COLO668 (cell line): Measurements from ENCODE around the gene IRX4.
"Not testable (repeated sequence)": the region's sequence is repeated elsewhere in the genome, so short reads cannot be mapped to it uniquely, and the experiment has no call there.

Experiments used
- DNase-seq: peaks from one replicate; lab custom pipeline; 2025; ENCODE audit not compliant: unreplicated experiment; lab: John Stamatoyannopoulos, UW

Gene IRX4

GRCh38 chr5:1860949-1861348 lies 21.8 kb downstream of the IRX4 start:
- DNase-seq: no peak

- no peak for DNase-seq
Measured at GRCh38 chr5:1860021-1860610, 22.6 kb downstream of the IRX4 start.

DNA sequence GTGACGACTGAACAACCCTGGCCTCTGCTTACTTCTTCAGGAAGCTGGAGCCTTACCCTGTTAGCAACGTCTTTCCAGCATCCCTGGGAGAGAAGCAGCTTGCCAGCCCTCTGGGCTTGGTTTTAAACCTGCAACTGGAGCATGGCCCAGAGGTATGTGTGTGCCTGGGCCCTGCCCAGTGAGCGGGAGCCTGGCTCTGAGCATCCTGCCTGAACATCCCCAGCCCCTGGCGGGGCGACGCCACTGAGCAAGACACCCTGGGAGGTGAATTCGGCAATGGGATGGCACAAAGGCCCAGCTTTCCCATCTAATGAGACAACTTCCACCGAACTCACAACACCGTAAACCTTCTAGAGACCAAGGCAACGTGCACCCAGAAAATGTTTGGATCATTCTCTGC lies 23.6 kb downstream of the IRX4 start:
- no peak for DNase-seq

- DNase-seq: no peak
Measured at GRCh38 chr5:1858436-1858835, 24.3 kb downstream of the IRX4 start.

GRCh38 chr5:1857256-1857600 lies 25.5 kb downstream of the IRX4 start:
- no peak for DNase-seq

DNA sequence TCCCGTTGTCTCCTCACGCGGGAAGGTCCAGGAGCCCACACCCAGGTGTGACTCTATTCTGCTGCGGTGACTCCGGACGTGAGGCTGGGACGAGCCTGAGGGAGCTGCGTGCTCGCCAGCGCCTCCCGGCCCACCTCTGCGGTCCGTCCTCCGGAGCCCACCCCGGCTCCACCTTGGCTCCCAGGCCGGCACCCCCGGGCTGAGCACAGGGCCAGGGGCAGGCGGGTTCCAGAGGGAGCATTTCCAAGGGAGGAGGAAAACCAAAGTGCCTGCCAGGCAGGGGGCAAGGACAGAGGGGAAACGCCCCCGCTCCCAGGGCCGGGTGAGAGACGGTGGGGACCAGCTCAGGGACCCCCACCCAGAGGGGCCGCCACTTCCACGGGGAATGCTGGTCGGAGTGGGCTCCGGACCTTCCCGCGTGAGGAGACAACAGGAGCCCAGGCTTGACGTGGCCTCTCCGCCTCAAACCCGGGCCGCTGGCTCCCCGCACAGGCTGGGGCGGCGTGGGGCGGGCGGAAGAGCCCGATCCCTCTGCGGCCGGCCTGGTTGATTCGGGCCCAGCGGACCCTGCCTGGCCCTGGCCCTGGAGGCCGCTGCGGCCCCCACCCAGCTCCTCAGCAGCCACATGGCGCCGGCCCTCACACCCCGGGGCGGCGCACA lies 26.0 kb downstream of the IRX4 start:
- DNase-seq: no peak

DNA sequence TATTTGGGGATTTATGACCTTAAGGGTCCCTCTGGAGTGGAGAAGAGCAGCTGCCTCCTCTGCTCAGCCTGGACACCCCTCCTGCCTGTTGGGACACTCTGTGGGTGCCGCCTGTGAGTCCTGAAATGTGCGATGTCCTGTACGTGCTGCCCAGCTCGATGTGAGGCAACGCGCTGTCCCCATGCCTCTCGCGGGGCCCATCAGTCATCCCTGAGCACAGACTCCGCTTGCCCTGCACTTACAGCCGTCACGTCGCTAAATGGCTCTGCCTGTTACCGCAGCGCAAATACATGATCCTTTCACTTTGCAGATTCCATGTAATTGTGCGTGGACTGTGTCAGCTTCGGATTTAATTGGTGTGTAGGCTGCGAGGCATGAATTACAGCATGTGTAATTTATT lies 27.1 kb downstream of the IRX4 start:
- DNase-seq: no peak

- no peak for DNase-seq
Measured at GRCh38 chr5:1855075-1855474, 27.6 kb downstream of the IRX4 start.

DNA sequence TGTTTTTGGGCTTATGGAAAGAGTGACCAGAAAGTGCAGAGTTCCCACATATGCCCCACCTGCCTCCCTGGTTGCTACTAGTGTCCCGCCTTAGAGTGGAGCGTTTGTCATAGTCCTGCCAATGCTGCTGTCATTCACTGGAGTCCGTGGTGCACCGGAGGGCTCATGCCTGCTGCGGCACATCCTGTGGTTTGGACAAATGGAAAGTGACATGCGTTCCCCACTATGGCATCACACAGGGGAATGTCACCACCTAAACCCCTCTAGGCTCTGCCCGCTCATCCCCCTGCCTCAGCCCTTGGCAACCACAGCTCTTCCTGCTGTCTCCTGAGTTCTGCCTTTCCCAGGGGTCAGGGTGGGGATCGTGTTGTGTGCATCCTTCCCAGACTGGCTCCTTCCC lies 29.2 kb downstream of the IRX4 start:
- no peak for DNase-seq

DNA sequence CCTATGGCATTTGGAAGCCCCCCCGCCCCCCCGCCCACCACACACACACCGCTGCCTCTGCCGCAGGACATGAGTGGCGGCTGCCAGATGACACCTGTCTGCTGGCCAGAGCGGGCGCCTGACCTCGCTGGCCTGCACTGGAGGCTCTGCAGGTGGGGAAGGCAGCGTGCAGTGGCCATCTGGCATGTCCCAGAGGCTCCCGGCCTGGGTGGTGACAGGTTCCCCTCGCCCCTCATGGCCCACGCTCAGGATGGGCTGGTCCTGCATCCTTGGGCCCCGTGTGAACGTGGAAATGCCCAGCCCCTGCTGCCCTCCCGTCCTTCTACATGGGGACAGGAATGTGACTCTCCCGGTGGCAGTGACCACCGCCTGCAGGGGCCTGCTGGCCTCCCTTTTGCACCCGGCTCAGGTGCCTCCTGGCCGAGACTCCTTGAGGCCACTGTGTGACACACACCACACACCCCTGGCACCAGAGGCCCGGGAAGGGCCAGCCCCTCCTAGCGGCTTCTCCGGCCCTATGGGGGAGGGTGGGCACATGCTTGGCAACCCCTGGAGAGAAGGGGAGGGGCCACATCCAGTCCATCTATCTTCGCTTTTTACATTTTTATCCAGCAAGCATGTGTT lies 30.3 kb downstream of the IRX4 start:
- DNase-seq: no peak

- no peak for DNase-seq
Measured at GRCh38 chr5:1851290-1851934, 31.3 kb downstream of the IRX4 start.

- no peak for DNase-seq
Measured at GRCh38 chr5:1850324-1851154, 32.2 kb downstream of the IRX4 start.

DNA sequence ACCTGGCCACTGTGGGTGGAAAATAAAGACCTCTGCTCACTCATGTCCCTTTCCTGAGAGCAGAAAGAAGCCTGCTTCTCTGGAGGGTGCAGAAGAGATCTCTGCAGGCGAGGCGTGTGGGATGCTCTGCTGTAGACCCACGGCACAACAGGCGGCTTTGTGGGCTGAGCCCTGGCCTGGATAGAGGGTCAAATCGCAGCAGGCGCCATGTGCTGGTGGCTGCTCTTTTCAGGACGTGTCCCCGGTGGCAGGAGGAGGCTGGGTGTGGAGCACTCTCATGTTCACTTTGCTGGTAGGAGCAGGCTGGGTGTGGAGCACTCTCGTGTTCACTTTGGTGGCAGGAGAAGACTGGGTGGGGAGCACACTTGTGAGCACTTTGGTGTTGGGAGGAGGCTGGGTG lies 35.1 kb downstream of the IRX4 start:
- DNase-seq: no peak

DNA sequence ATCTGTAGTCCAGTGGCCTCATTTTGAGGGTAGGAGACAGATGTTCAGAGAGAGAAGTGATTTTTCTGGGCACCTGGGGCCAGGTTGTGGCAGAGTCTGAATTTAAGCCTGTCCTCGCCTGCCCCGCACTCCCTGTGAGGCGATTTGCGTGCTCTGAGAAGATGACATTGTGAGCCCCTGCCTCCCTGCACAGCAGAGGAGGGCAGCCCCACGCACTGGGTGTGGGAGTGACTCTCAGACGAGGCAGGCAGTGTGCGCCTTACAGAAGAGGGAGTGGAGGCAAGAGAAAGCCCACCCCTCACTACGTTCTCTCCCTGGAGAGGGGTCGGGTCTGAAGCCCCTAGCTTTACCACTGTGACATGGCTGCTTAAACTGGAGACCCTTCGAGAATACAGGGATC lies 35.7 kb downstream of the IRX4 start:
- DNase-seq: no peak

GRCh38 chr5:1846583-1846982 lies 36.1 kb downstream of the IRX4 start:
- DNase-seq: no peak

DNA sequence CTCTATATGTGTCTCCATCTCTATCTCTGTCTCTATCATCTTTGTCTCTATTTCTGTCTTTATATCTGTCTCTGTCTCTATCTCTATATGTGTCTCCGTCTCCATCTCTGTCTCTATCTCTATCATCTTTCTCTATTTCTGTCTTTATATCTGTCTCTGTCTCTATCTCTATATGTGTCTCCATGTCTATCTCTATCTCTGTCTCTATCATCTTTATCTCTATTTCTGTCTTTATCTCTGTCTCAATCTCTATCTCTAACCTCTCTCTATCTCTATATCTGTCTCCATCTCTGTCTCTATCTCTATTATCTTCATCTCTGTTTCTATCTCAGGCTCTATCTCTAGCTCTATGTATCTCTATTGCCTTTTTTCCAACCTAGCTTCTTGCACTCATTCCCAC lies 37.0 kb downstream of the IRX4 start:
- DNase-seq: no peak

- DNase-seq: no peak
Measured at GRCh38 chr5:1844708-1845436, 37.9 kb downstream of the IRX4 start.

DNA sequence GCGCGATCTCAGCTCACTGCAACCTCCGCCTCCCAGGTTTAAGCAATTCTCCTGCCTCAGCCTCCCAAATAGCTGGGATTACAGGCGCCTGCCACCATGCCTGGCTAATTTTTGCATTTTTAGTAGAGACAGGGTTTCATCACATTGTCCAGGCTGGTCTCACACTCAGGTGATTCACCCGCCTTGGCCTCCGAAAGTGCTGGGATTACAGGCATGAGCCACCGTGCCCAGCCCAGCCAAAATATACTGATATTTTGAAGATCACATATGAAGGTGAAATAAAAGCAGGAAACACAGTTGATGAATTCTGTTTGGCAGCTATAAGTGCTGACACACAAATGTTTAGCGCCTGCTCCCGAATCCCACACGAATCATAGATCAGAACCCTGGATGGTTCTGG lies 39.0 kb downstream of the IRX4 start:
- DNase-seq: not testable (repeated sequence)

GRCh38 chr5:1842004-1842819 lies 40.5 kb downstream of the IRX4 start:
- DNase-seq: no peak
